ENCODE data around the gene HECTD4.
"Not testable (repeated sequence)": the region's sequence is repeated elsewhere in the genome, so short reads cannot be mapped to it uniquely, and the experiment has no call there.

HECTD4 gene

DNA sequence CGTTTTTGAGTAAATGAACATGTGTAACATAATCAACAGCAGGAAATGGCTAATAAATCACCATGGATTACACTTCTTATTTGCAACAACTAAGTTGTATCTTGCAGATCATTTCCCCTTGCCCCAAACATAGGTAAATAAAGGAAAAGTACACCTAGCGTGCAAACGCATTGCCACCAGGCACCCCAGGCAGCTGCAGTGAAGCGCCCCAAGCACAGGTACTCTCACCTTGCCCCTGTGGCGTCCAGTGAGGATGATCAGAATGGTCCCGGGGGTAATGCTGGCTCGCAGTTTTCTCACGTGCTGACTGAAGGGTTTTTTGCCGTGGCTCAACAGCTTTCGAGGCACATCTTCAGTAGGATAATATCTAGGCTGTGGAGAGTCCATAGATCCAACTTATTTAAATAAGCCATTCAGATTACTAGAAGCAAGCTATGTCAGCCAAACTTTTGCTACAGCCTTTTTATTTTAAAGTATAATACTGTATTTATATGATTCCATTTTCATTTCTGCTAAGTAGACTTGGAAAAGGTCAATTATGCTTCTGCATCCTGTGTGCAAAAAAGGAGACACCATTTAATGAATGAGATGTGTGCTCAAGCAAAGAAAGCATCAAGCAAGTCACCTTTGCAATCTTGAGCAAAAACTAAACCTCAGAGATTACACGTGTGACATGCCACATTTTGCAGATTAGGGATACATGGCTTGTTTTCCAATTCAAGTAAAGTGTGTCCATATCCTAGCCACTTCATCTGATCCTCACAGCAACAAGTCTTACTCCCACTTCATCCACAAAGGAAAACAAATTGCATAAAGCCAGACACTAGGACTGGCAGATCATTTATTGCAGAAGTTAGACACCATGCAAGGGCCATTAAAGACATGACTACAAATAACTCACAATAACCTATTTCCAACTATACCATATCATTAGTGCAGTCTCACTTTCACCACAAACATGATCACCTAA is 24.6 kb upstream of the HECTD4 start:
- DNase-seq (ENCODE audit: low spot score), result no peak

GRCh38 chr12:112401903-112402498 is 19.8 kb upstream of the HECTD4 start:
- DNase-seq (ENCODE audit: low spot score), result no peak

DNA sequence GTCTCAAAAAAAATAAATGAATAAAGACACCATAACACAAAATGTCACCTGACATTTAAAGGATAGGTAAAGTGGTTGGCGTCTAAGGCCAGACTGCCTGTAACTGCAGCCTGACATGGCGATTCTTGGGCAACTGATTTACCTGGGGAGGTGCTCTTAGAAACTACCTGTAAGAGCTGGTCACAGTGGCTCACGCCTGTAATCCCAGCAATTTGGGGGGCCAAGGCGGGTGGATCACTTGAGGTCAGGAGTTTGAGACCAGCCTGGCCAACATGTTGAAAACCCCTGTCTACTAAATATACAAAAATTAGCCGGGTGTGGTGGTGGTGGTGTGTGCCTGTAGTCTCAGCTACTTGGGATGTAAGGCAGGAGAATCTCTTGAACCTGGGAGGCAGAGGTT is 18.8 kb upstream of the HECTD4 start:
- DNase-seq (ENCODE audit: low spot score), result no peak

DNA sequence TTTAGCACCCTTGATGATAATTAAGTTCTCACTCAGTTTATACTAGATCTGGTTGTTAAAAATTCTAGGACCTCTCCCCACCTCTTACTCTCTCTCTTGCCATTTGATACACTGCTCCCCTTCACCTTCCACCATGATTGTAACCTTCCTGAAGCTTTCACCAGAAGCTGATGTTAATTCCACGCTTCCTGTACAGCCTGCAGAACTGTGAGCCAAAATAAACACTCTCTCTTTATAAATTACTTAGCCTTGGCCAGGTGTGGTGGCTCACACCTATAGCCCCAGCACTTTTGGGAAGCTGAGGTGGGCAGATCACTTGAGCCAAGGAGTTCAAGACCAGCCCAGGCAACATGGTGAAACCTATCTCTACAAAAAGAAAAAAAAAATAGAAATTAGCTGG is 11.1 kb upstream of the HECTD4 start:
- no peak for DNase-seq (ENCODE audit: low spot score)

DNA sequence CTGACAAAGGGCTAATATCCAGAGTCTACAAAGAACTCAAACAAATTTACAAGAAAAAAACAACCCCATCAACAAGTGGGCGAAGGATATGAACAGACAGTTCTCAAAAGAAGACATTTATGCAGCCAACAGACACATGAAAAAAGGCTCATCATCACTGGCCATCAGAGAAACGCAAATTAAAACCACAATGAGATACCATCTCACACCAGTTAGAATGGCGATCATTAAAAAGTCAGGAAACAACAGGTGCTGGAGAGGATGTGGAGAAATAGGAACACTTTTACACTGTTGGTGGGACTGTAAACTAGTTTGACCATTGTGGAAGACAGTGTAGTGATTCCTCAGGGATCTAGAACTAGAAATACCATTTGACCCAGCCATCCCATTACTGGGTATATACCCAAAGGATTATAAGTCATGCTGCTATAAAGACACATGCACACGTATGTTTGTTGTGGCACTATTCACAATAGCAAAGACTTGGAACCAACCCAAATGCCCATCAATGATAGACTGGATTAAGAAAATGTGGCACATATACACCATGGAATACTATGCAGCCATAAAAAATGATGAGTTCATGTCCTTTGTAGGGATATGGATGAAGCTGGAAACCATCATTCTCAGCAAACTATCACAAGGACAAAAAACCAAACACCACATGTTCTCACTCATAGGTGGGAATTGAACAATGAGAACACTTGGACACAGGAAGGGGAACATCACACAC is 7.9 kb upstream of the HECTD4 start:
- not testable (repeated sequence) for DNase-seq (ENCODE audit: low spot score)

DNA sequence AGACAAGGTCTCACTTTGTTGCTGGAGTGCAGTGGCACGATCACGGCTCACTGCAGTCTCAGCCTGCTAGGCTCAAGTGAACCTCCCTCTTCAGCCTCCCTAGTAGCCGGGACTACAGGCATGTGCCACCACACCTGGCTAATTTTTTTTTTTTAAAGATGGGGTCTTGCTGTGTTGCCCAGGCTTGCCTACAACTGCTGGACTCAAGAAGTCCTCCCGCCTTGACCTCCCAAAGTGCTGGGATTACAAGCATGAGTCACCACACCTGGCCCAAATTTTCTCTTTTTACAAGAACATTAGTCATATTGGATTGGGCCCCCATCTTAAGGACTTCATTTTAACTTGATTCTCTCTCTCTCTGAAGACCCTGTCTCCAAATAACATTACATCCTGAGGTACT is 7.0 kb upstream of the HECTD4 start:
- no peak for DNase-seq (ENCODE audit: low spot score)

GRCh38 chr12:112386726-112387125 is 4.5 kb upstream of the HECTD4 start:
- no peak for DNase-seq (ENCODE audit: low spot score)

GRCh38 chr12:112382866-112383265 is 635 bp upstream of the HECTD4 start:
- DNase-seq (ENCODE audit: low spot score), result no peak

DNA sequence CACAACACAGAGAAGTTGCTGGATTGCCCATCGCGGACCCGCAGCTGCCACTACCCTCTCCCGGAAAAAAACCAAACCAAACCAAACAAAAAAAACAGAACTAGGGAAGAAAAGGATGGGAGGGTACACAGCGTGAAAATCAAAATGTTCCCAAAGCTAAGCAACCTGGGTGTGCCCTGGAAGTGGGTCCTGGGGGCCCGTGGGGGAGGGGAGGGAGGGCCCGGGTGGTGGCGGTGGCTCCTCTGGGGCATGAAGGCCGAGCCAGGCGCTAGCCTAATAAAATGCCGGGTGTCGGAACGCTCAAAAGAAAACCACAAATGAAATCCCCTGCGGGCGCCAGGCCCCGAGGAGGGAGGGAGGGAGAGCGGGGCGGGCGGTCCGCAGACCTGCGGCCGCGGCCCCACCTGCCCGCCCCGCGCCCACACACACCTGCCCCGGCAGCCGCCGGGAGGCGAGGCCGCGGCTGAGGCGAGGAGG is 787 bp downstream of the HECTD4 start:
- peak; percentile 23 for DNase-seq (ENCODE audit: low spot score)

GRCh38 chr12:112380663-112381405 is 1.4 kb downstream of the HECTD4 start:
- peak; percentile 31 for DNase-seq (ENCODE audit: low spot score)

DNA sequence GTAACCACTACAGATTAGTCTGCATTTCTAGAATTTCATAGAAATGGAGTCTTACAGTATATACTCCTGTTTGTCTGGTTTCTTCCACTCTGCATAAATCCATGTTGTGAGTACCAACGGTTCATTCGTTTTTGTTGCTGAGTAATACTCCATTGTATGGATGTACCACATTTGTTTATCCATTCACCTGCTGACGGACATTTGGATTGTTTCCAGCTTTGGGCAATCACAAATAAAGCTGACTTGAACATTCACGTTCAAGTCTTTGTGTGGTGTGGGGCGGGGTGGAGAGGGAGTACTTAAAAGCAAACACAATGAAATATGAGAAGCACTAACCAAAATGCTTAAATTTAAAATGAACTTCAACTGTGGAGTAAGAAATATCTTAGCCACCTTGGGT is 7.1 kb downstream of the HECTD4 start:
- no peak for DNase-seq (ENCODE audit: low spot score)

DNA sequence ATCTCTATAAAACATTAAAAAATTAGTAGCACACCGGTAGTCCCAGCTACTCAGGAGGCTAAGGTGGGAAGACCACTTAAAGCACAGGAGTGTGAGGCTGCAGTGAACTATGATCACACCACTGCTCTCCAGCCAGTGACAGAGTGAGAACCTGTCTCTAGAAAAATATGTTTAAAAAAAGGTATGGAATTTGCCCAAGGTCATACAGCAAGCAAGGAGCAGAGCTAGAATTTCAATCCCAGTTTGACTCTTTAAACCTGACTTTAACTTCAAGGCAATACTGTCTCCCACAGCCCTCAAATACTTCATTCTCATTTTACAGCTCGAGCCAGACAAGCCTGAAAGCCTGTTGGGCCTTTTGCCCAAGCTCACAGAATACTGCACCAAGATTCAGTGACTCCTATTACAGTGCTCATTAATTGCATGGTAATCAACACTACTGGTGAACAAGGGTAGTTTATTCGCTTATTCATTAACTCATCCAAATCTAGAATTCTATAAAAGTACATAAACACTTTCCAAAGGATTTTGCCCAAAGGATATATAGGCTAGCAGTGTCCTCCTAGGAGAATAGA is 8.0 kb downstream of the HECTD4 start:
- DNase-seq (ENCODE audit: low spot score), result no peak

GRCh38 chr12:112370868-112371510 is 11.2 kb downstream of the HECTD4 start:
- DNase-seq (ENCODE audit: low spot score), result no peak

DNA sequence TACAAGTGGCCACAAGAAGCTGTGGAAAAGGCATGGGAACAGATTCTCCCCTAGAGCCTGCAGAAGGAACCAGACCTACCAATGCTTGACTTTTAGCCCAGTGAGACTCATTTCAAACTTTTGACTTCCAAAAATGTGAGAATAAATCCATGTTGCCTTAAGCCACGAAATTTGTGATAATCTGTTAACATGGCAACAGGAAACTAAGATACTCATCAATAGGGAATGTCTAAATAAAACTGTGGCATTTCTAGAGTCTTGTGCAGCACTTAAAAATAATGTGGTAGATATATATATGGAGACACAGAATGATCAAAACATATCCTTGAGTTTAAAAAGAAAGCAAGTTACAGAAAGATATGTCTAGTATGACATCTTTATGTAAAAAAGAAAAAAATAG is 12.0 kb downstream of the HECTD4 start:
- DNase-seq (ENCODE audit: low spot score), result peak; percentile 13

DNA sequence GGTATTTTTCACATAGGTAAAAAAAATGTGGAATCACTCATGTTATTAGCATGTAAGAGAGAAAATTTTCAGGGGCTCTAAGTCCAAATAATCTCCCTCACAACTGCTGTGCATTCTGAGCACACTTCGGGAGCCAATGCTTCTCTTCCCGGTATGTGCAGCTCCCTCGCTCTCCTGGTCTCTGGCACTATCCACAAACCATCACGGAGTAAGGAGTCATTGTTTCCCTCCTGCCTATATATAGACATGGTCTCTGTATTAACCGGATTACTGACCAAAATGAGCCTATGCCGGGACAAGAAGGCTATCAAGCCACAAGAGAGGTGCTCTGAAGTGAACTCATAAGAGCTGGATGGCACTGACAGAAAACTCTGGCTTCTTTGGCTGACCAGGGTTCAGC is 13.4 kb downstream of the HECTD4 start:
- DNase-seq (ENCODE audit: low spot score), result no peak

DNA sequence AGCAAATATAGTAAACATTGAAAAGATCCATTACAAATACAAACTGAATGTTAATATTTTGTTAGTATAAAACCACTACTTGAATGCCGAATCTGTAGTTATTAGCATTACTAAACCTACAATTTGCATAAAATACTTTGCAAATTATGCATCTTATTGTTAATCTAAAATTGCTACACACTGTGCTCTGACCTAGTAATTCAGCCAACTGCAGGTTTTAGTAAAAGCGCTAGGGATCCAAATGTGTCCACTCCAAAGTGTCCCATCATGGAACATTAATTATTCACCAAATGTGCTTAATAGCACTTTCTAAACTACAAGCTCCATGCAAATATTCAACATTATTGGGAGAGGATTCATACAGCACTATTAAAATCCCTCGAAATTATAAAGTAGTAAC is 14.3 kb downstream of the HECTD4 start:
- no peak for DNase-seq (ENCODE audit: low spot score)

GRCh38 chr12:112362310-112362709 is 19.9 kb downstream of the HECTD4 start:
- DNase-seq (ENCODE audit: low spot score), result no peak

DNA sequence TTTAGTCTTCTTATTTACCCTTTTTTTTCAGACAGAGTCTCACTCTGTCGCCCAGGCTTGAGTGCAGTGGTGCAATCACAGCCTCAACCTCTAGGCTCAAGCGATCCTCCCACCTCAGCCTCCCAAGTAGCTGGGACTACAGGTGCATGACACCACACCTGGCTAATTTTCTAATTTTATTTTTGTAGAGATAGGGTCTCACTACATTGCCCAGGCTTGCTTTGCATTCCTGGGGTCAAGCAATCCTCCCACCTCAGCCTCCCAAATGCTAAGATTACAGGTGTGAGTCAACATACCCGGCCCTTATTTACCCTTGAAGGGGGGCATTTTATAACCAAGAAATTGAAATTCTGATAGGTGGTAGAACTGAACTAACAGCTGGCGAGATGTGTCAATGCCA is 21.0 kb downstream of the HECTD4 start:
- no peak for DNase-seq (ENCODE audit: low spot score)

- no peak for DNase-seq (ENCODE audit: low spot score)
Measured at GRCh38 chr12:112359290-112359689, 22.9 kb downstream of the HECTD4 start.

DNA sequence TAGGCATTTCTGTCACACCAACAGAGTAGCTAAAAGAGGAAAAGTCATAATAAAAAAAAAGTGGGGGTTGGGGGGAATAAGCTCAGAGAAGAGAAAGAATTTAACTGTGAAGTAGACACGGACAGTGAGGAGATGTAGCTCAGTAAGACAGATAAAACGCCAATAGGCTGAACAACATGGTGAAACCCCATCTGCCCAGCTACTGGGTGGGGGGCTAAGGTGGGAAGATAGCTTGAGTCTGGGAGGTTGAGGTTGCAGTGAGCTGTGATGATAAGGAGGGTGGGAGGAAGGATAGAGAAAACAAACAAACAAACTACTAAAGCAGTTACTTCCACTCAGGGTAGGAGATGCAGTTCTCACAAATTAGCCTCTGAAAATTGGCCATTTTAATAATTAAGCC is 25.0 kb downstream of the HECTD4 start:
- no peak for DNase-seq (ENCODE audit: low spot score)

DNA sequence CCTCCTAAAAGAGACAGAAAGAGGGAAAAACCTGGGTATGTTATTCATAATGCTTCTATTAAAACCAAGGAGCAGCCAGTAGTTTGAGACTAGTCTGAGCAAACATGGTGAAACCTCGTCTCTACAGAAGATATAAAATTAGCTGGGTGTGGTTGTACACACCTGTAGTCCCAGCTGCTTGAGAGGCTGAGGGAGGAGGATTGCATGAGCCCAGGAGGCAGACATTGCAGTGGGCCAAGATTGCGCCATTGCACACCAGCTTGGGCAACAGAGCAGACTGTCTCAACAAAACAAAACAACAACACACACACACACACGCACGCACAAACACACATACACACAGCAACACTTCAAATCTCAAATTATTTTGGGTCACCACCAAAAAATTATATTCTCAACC is 27.8 kb downstream of the HECTD4 start:
- DNase-seq (ENCODE audit: low spot score), result no peak
